HG03521 (cell line): ENCODE data around the gene NT5C.
"Not testable (repeated sequence)": the region's sequence is repeated elsewhere in the genome, so short reads cannot be mapped to it uniquely, and the experiment has no call there.

ENCODE experiments used
- ATAC-seq: cut with Tn5 transposase; IDR thresholded peaks from one replicate; pipeline ENCODE4 v1.9.1; 2021; ENCODE audit warnings: mild to moderate bottlenecking, moderate library complexity; ENCODE audit not compliant: unreplicated experiment

NT5C gene

DNA sequence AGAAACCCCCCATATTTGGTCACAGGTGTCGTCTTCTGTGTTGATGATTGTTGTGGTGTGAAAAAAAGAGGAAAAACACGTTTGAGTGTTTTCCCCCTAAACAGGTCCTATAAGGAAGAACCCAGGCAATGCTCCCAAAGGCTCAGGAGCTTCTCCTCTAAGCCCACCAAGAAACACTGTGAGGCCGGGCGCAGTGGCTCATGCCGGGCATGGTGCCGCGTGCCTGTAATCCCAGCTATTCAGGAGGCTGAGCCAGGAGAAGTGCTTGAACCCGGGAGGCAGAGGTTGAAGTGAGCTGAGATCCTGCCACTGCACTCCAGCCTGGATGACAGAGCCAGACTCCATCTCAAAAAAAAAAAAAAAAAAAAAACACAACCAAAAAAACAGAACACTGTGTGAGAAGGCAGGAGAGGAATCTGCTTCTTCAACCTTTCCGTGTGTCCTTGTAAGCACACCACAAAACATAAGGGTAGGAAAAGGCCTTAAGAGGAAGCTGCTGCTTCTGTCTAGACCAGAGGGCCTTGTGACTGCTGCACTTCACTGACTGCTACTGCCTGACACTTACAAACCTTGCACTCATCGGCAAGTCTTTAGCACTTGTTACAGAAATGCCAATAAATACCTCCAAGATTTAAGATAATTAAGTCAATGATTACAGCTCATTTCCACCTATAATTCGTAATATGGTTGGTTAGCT, 13.4 kb upstream of the NT5C start:
- ATAC-seq = no peak

DNA sequence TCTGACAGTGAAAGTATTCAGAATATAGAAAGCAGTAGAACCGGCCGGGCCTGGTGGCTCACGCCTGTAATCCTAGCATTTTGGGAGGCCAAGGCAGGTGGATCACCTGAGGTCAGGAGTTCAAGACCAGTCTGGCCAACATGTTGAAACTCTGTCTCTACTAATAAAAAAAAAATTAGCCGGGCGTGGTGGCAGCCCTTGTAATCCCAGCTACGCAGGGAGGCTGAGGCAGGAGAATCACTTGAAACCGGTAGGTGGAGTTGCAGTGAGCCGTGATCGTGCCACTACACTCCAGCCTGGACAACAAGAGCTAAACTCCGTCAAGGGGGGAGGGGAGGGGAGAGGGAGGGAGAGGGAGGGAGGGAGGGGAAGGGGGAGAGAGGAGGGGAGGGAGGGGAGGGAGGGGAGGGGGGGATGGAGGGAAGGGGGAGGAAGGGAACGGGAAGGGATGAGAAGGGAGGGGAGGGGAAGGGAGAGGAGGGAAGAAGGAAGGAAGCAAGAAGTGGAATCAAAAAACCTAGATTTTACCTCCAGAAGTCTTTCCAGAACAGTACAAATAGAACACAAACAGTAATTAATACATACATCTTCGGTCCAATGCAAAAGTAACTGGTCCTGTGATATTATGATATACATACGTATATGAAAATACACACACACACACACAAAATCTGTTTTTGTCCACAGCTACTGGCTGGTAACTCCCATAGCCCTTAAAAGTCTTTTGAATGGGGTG, 10.9 kb upstream of the NT5C start:
- ATAC-seq = no peak

DNA sequence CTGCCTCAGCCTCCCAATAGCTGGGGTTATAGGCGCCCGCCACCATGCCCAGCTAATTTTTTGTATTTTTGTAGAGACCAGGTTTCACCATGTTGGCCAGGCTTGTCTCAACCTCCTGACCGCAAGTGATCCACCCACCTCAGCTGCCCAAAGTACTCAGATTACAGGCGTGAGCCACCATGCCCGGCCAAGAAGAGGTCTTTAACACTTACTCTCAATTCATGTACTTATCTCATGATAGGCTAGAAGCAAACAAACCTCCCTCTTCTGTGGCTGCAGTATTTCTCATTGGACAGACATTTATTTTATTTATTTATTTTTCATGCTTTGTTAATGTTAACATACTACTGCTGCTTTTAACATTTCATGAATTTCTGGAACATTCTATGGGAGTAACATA, 7.0 kb upstream of the NT5C start:
- ATAC-seq = no peak

DNA sequence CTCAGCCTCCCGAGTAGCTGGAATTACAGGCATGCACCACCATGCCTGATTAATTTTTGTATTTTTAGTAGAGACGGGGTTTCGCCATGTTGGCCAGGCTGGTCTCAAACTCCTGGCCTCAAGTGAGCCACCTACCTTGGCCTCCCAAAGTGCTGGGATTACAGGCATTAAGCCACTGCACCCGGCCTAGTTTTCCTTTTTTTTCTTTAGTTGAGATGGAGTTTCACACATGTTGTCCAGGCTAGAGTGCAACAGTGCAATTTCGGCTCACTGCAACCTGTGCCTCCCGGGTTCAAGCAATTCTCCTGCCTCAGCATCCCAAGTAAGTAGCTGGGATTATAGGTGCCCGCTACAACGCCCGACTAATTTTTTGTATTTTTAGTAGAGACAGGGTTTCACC, 6.2 kb upstream of the NT5C start:
- ATAC-seq = not testable (repeated sequence)

DNA sequence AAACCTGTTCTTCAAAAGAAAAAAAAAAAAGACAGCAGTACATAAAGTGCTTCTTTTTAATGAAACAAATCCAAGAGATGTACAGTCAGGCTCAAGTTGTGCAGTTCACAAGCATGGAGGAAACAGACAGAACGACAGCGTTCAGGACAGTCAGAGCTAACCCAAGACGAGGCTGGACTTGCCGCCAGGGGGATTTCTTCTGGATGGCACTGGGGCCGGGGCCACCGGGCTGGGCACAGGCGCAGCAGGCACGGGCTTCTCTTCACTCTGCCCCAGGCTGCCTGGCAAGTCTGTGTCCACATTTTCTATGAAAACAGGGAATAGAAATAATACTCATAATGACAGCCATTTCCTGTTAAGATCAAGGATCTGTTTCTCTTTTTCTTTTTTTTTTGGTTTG, 4.4 kb upstream of the NT5C start:
- no peak for ATAC-seq

DNA sequence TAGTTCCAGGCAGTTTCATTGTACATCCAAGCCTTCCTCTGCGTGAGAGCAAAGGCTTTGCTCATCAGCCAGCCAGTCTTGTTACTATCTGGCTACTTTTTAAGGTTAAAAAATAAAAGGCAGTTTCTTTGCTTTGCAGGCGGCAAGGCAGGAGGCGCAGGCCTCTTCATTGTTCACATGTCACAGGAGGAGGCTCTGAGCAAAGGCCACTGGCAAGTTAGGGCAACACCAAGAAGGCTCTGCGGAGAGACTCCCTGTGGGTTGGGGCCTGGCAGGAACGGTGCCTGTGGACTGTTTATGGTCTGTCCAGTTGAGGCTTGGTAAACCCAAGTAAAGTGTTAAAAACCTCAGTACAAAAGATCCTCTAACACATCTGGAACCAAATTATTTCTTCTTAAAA, 3.9 kb upstream of the NT5C start:
- ATAC-seq = no peak

DNA sequence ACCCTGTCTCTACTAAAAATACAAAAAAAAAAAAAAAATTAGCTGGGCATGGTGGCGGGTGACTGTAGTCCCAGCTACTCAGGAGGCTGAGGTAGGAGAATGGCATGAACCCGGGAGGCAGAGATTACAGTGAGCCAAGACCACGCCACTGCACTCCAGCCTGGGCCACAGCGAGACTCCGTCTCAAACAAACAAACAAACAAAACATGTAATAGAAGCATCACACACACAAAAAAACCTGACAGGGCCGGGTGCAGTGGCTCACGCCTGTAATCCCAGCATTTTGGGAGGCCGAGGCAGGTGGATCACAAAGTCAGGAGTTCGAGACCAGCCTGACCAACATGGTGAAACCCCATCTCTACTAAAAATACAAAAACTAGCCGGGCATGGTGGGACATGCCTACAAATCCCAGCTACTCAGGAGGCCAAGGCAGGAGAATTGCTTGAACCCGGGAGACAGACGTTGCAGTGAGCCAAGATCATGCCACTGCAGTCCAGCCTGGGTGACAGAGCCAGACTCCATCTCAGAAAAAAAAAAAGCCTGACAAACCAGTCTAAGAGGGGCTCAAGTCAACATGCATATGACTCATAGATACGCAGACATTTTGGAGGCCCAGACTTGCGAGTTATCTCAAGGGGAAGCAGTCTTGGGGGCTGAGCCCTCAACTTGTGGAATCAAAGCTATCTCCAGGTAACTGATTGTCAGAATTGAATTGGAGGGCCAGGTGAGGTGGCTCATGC, 2.2 kb upstream of the NT5C start:
- ATAC-seq = not testable (repeated sequence)

DNA sequence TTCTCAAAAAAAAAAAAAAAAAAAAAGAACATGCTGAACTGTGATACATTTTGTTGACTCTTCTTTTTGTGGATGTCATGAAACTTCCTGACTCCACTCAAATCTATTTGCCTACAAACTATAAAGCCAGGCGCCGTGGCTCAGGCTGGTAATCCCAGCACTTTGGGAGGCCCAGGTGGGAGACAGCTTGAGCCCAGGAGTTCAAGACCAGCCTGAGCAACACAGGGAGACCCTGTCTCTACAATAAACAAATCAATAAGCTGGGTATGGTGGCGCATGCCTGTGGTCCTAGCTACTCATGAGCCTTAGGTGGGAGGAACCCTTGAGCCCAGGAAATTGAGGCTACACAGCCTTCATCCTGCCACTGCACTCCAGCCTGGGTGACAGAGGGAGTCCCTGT, 1.5 kb upstream of the NT5C start:
- no peak for ATAC-seq

DNA sequence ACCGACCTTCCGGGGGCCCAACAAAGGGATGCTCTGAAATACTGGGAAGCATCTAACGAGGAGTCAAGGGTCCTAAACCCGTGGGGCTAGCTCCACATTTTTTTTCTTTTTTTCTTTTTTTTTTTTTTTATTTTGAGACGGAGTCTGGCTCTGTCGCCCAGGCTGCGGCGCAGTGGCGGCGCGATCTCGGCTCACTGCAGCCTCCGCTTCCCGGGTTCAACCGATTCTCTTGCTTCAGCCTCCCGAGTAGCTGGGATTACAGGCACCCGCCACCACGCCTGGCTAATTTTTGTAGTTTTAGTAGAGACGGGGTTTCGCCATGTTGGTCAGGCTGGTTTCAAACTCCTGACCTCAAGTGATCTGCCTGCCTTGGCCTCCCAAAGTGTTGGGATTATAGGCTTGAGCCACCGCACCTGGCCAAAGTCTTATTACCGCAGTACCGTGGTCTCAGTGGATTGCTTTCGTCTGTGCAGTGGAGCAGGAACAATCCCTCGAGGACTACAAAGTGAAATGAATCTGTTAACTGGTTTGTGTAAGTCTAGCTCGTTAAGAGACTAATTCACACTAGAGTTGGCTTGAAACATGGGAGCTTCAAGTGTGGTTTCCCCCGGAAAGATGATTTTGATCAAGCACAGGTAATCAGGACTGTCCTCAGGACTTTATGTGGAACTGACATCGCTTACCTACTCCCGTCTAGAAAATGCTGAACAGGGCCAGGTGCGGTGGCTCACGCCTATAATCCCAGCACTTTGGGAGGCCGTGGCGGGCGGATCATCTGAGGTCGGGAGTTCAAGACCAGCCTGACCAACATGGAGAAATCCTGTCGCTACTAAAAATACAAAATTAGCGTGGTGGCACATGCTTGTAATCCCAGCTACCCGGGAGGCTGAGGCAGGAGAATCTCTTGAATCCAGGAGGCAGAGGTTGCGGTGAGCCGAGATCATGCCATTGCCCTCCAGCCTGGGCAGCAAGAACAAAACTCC, 767 bp upstream of the NT5C start:
- ATAC-seq = not testable (repeated sequence)

DNA sequence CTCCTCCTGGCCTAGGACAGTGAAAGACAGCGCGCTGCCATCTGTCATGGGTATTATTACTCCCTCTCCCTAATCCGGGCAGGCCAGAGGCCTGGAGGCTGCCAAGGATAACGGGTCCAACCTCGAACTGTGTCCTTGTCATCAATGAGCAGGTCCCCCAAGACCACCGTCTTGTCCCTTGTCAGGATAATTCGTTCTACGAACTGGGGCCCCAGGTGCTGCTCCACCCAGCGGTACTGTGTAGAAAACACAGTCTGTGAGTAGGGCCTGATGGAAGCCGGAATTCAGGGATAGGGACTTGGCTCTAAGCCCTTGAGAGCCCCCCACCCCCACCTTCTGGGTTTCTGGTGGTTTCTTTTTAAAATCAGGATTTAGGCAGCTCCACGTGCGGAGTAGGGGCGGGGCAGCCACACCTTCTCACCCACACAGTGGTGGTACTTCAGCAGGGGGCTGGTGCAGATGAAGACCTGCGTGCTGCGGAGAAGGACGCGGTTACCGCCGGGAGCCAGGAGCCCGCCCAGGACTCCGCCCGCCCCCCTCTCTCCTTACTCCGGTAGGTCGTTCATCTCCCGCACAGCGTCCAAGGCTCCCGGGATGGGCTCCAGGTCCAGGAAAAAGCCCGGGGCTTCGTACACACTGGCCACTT, 787 bp downstream of the NT5C start:
- ATAC-seq = peak; percentile 7

DNA sequence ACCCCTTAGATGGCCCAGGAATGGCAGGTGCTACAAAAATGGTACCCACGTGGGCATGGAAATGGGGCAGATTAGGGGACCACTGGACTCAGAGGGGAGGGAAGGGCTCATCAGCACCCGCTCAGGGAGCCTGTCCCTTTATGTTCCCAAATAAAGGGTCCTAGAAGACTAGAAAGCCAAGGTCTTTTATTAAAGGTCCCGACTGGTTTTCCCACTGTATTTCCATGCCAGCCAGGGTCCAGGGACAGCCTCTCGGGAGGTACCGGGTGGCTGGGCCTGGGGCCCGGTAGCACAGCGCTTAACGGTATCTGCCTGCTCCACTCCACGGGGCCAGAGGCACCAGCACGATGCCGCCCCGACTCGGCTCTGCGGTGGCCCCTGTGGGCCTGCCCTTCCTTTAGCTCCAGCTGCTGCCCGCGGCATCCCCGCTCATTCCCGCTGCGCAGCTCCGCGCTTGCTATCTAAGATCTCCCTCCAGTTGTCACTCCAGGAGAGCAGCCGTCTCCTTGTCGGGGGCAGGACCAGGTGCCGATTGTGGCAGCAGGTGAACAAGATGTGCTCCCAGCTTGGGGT, 1.4 kb downstream of the NT5C start:
- no peak for ATAC-seq

DNA sequence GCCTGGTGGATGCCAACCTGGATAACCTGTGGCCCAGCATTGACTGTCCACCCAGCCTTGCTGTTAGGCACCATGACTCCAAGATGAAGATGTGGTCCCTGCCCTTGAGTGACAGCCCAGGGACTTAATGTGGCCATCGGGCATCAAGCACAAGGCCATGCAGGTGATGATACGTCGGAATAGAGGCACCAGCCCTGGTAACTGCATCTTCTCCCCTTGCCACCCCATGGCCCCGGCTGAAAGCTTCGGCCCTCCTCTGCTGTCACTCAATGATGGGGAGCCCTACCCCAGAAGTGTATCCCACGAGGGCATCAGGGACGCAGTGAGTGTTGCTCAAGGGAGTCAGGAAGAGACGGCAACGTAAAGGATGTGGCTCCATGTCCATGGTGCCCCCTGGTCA, 2.0 kb downstream of the NT5C start:
- no peak for ATAC-seq

DNA sequence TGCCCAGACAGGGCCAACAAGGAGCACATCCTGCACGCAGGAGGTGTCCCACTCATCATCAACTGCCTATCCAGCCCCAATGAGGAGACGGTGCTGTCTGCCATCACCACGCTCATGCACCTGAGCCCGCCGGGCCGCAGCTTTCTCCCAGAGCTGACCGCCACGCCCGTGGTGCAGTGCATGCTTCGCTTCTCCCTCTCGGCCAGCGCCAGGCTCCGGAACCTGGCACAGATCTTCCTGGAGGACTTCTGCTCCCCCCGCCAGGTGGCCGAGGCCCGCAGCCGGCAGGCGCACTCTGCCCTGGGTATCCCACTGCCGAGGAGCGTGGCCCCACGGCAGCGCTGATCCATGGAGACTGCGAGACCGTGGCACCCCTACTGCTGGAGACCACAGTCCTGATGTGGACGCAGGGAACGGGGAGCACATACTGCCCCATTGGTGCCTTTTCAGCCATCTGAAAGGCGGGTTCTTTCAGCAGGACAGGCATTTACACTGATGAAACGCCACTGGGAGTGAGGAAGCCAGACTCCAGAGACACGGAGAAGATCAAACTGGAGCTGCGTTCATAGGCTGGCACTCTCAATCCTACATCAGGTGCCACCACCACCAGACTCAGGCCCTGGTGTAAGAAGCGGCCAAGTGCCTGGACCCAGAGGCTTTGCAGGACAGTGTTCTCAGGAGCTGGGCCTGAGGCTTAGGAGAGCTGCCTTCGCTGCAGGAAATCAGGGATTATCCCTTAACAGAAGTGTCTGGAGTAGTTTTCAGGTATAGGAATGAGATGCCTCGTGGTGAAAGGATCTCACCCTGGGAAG, 2.6 kb downstream of the NT5C start:
- no peak for ATAC-seq

DNA sequence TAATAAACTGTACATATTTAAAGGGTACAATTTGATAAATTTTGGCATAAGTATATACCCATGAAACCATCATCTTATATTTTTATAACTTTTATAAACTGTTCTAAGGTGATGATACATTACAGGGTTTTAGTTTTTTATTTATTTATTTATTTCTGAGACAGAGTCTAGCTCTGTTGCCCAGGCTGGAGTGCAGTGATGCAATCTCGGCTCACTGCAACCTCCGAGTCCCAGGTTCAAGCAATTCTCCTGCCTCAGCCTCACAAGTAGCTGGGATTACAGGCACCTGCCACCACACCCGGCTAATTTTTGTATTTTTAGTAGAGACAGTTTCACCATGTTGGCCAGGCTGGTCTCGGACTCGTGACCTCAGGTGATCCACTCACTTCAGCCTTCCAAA, 3.6 kb downstream of the NT5C start:
- ATAC-seq = not testable (repeated sequence)

DNA sequence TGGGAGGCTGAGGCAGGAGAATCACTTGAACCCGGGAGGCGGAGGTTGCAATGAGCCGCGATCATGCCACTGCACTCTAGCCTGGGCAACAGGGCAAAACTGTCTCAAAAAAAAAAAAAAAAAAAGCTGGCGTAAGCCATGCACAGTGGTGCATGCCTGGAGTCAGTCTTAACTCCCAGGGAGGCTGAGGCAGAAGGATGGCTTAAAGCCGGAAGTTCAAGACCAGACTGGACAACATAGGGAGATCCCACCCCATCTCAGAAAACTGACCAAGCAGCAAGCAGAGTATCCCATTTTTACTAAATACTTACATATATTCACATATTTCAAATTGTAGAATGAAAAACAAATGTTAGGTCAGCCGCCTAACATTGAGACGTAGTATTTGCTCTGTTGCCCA, 4.6 kb downstream of the NT5C start:
- no peak for ATAC-seq

DNA sequence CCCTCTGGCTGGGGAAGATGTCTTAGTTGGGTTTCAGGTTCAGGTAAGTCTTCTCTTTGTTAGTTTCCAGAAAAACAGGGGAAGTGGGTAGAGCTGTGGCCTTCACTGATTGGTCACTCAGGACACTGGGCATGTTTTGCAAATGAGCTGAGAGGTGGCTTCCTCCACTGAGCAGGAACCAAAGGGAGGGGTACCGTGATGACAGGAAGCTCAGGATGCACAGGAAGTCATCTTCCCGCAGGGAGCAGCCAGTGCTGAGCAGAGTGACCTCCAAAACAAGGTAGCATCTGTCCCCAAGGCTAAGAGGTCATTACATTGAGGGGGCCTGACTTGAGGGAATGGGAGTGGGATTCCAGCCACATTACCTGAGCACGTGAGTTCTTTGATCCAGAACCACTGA, 5.6 kb downstream of the NT5C start:
- ATAC-seq = no peak

DNA sequence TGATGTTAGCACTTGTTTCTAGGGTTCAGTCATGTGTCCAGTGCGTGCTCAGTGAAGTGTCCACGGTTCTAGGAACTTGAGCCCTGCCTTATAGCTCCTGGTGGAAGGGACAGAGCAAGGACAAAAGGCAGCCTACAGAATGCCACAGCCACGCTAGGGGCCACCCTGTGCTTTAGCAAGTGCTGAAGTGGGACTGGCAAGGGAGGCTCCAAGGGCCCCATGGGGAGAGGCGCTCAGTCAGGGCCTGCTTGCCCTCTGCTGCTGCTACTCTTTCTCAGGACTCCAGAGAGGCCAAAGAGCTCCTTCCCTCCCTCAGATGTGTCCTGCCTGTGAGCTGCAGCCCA, 6.8 kb downstream of the NT5C start:
- no peak for ATAC-seq

DNA sequence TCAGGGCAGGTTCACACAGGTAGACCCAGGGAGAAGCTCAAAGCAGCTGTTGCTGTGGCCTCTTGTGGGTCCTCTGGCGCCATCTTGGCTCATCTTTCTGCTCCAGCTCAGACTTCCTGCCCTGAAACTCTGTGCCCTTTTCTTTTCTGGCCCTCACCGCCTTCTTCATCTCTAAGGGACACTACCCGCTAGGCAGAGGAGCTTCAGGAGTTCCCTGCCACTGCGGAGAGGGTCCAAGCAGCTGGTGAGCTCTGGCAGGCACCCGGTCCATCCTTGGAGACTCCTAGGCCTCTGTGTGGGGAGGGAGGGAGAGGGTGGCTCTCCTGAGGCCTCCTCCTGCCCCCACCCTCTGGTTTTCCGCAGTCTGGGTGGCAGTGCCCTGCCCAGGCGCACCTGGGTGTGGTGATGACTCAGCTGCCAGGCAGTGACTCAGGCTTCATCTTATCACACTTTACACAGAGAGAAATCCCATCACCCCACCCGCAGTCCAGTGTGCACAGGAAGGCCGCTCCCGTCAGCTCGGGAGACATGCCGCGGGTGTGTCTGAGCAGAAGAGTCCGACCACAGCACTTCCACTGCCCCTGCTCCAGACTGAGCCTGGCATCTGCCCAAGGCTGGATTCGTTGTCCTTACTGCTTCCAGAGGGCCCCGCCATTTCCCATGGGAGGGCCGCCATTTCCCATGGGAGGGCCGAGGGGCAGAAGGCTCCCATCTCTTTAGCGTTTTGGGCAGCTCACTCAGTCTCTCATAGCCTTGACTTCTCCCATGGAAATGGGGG, 7.3 kb downstream of the NT5C start:
- no peak for ATAC-seq

DNA sequence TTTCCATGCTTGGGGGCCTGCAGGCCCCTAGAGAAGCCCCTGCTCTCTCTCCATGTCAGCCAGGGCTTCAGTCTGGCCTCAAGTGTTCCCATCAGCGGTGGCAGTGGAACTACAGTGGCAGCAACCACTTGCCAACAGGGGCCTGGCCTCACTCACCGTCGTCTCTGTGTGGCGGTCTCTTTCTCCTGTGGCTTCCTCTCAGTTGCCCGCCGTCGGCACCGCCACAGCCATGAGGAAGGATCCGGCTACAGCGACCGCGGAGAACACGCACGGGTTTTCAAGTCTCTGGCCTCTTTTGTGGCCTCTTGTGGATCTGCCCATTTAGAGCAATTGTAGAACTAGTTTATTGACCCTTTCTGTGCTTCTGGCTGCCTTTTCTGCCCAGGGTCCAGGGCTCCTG, 13.2 kb downstream of the NT5C start:
- no peak for ATAC-seq
